ENCODE data around the gene LMO7.
"Not testable (repeated sequence)": the region's sequence is repeated elsewhere in the genome, so short reads cannot be mapped to it uniquely, and the experiment has no call there.

The LMO7 gene

DNA sequence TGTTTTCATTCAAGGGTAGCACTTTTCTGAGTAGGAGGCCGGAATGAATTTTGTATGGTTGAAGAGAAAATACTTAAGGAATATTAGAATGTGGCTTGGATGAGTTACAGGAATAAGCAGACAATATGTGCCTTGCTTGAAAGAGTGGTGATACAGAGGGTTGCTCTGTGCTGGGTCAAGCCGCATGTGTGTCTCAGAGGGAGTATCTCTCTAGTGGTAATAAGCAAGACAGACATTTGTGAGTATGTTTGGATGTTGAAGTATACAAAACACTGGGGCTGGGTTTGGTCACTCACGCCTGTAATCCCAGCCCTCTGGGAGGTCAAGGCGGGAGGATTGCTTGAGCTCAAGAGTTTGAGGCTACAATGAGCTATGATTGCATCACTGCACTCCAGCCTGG is 103.9 kb downstream of the LMO7 start:
- no peak overlapping the region for H3K27ac ChIP-seq
- TF ChIP-seq, protein P1, sequence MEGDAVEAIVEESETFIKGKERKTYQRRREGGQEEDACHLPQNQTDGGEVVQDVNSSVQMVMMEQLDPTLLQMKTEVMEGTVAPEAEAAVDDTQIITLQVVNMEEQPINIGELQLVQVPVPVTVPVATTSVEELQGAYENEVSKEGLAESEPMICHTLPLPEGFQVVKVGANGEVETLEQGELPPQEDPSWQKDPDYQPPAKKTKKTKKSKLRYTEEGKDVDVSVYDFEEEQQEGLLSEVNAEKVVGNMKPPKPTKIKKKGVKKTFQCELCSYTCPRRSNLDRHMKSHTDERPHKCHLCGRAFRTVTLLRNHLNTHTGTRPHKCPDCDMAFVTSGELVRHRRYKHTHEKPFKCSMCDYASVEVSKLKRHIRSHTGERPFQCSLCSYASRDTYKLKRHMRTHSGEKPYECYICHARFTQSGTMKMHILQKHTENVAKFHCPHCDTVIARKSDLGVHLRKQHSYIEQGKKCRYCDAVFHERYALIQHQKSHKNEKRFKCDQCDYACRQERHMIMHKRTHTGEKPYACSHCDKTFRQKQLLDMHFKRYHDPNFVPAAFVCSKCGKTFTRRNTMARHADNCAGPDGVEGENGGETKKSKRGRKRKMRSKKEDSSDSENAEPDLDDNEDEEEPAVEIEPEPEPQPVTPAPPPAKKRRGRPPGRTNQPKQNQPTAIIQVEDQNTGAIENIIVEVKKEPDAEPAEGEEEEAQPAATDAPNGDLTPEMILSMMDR (conservative IDR thresholded peaks at IDR 0.05): no peak

DNA sequence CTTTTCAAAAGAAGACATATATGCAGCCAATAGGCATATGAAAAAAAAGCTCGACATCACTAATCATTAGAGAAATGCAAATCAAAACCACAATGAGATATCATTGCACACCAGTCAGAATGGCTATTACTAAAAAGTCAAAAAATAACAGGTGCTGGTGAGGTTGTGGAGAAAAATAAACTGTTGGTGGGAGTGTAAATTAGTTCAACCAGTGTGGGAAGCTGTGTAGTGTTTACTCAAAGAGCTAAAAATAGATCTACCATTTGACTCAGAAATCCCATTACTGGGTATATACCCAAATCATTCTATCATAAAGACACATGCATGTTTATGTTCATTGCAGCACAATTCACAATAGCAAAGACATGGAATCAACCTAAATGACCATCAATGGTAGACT is 106.9 kb downstream of the LMO7 start:
- H3K27ac ChIP-seq: not testable (repeated sequence)

DNA sequence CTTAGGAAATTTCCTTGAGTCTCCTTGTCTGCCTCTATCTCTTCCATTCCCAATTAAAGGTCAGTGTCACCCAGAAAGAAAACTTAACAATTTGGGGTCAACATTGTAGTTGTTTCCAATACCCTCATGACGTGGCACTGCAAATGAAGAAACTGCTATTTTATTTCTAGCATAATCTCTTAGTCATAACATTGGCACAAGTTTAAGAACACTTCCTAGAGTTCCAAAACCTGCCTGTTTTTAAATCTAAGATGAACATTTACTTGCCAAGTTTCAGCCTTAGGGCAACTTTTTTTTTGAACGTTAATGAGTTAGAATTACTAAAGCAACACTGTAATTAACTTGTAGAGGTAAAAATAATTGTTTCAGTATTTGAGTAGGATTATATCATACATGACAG is 108.0 kb downstream of the LMO7 start:
- TF ChIP-seq, protein P1 (conservative IDR thresholded peaks at IDR 0.05): no peak
- no peak overlapping the region for H3K27ac ChIP-seq

- no peak overlapping the region for H3K27ac ChIP-seq
- TF ChIP-seq, protein P1 (conservative IDR thresholded peaks at IDR 0.05): no peak
Measured at GRCh38 chr13:75745387-75745786, 109.3 kb downstream of the LMO7 start.

- H3K27ac ChIP-seq: peak overlapping the region; percentile 57
- TF ChIP-seq, protein P1 (conservative IDR thresholded peaks at IDR 0.05): no peak
Measured at GRCh38 chr13:75748874-75749273, 112.7 kb downstream of the LMO7 start.

- H3K27ac ChIP-seq: peak overlapping the region; percentile 57
- TF ChIP-seq, protein P1 (conservative IDR thresholded peaks at IDR 0.05): no peak
Measured at GRCh38 chr13:75749407-75749806, 113.3 kb downstream of the LMO7 start.

- TF ChIP-seq, protein P1 (conservative IDR thresholded peaks at IDR 0.05): no peak
- H3K27ac ChIP-seq: no peak overlapping the region
Measured at GRCh38 chr13:75751350-75751749, 115.2 kb downstream of the LMO7 start.

DNA sequence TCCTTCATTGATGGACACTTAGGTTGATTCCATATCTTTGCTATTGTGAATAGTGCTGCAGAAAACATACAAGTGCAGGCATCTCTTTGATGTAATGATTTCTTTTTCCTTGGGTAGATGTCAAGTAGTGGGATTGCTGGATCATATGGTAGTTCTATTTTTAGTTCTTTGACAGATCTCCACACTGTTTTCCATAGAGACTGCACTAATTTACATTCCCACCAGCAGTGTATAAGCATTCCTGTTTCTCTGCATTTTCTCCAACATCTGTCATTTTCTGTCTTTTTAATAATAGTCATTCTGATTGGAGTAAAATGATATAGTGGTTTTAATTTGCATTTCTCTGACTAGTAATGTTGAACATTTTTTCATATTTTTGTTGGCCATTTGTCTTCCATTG is 116.7 kb downstream of the LMO7 start:
- TF ChIP-seq, protein P1 (conservative IDR thresholded peaks at IDR 0.05): no peak

More for the DNA sequence above, 116.7 kb downstream of the LMO7 start:
- no peak overlapping the region for H3K27ac ChIP-seq
